ENCODE measurements around the gene STX2.
"Not testable (repeated sequence)": the region's sequence is repeated elsewhere in the genome, so short reads cannot be mapped to it uniquely, and the experiment has no call there.

Gene STX2

DNA sequence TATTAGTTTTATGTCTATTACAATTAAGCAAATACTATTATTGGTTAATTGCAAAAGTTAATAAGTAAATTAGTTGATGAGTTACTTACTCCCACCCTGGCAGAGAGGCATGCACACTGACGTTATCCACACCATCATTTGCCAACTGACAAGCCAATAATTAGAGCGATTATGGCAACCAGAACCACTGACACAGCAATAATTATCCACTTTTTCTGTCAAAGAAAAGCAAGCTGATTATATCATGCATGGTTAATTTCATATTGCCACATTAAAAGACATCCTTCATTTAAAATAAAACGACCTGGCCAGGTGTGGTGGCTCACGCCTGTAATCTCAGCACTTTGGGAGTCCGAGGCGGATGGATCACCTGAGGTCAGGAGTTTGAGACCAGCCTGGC is 43.1 kb downstream of the STX2 start:
- no peak for DNase-seq

DNA sequence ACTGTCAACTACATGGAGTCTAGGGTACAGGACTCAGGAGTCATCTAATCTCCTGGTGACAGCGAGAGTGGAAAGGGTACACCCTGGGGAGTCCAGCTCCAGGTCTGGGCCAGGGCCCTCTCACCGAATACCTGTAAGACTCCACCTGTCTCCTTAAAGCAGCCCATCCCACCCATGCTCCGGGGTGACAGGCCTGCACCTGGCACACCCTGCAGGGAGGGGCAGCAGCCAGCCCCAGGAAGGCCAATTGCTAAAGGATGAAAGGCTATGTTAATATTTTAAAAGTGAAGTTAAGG is 45.5 kb downstream of the STX2 start:
- DNase-seq, result no peak

- DNase-seq, result no peak
These were observed 46.1 kb downstream of the STX2 start for GRCh38 chr12:130792821-130793553.

DNA sequence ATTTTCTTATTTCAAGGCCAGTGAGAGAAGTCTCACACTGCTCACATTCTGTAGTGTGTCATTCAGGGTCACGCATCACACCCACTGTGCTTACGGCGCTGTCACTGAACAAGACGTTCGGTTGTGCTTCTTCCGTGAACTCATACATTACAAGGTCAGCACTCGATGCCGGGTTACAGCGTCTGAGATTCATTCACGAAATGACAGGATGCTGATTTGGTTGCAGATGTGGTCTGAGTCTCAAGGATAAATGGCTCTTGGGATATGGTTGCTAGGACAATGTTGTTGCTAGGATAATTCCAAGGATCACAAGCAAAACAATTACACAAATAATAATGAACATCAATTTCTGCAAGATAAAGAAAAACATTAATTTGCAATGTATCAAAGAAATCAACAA is 47.4 kb downstream of the STX2 start:
- no peak for DNase-seq

- DNase-seq, result no peak
These were observed 50.5 kb downstream of the STX2 start for GRCh38 chr12:130788515-130788914.

- DNase-seq, result no peak
These were observed 51.3 kb downstream of the STX2 start for GRCh38 chr12:130787445-130788410.

DNA sequence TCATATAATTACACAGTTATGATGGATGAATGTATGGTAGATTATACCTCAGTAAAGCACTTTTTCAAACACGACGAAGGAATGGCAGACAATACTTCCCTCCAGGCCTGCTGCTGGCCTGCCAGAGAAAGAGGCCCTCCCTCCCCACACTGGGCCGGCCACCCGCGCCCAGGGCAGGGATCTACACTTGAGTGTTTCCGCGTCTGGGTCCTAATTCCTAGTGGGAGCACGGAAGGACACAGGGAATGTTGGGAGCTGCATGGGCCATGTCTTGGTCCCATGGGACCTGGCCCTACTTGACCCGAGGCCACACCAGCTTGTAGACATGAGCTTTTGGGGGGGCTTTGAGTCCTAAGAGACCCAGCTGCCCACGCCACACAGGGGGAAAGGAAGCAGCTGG is 52.0 kb downstream of the STX2 start:
- DNase-seq, result no peak

DNA sequence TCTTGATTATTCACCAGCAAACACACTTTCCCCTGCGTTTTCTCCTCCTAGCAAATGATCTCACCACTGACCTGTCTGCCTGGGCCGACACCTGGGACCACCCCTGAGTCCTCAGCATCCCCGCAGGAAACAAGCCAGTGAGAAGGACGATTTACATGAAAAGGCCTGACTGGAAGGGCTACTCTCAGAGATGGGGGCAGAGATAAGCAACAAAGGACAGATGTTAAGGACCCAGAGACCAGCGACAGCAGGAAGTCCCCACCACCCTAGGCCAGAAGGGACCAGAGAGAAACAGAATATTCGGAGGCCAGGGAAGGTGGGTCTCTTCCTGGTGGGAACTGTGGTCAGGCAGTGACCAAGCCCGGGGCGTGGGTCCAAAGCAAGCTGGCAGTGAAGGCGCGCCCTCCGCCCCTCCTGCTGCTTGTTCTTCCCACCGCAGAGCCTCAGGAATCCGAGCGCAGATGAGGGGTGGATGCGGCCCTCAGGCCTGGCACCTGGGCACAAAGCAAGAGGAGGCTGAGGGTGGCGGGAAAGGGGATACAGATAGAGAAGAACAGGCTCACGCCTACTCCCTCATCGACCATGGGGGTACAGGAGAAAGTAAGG is 55.8 kb downstream of the STX2 start:
- no peak for DNase-seq

DNA sequence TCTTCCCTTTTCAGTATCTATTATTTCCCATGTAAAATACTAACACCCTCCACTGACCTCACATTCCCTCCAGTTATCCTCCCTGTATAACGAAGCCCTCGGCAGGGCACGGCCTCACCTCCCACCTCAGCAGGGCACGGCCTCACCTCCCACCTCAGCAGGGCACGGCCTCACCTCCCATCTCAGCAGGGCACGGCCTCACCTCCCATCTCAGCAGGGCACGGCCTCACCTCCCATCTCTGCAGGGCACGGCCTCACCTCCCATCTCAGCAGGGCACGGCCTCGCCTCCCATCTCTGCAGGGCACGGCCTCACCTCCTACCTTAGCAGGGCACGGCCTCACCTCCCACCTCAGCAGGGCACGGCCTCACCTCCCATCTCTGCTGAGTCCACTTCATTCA is 56.8 kb downstream of the STX2 start:
- not testable (repeated sequence) for DNase-seq

DNA sequence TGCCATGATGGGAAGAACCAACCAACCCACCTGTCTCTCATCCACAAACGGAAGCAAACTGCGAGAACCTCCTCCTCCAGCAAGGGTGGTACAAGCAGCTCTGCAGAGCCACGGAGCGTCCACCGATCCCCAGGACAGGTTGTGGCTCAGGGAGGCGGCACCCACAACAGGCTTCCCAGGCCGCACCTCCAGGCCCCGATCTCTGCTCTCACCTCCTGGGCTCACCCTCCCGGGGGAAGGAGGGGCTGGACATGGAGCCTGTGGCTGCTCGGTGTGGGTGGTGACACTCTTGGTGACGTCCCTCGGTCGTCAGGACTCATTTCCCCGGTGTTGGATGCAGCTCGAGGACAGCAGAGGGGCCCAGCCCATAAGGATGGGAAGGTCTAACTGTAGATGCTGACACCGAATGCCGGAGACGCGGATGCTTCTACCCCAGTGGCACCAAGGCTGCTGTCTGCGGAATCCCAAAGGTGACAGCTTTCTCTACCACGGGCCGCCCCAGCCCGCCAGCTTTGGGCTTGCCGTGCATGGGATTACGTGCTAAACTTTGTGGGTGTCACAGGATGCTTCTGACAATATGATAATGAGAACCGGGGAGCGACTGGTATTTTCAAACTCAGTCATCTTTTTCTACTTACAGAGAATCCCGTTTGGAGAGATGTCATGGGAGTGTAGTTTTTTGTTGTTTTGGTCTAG is 58.0 kb downstream of the STX2 start:
- no peak for DNase-seq

DNA sequence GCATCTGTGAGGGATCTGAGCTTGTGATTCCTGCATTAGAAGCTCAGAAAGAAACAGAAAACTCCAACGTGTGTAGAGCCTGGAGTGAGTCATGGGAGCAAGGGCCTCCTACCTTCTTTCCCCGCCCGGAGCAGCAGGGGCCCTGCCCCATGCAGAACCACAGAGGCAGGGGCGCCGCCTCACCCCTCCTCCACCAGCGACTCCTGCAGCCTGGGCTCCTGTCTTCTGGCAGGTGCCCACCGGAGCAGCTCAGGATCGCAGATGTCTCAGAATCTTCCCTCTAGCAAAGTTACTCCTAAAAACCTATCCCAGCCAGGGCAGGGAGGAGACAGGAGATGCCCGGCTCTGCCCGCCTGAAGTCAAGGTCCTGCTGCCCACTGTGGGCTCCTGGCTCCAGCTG is 58.7 kb downstream of the STX2 start:
- no peak for DNase-seq

- no peak for DNase-seq
These were observed 60.3 kb downstream of the STX2 start for GRCh38 chr12:130778776-130779175.

DNA sequence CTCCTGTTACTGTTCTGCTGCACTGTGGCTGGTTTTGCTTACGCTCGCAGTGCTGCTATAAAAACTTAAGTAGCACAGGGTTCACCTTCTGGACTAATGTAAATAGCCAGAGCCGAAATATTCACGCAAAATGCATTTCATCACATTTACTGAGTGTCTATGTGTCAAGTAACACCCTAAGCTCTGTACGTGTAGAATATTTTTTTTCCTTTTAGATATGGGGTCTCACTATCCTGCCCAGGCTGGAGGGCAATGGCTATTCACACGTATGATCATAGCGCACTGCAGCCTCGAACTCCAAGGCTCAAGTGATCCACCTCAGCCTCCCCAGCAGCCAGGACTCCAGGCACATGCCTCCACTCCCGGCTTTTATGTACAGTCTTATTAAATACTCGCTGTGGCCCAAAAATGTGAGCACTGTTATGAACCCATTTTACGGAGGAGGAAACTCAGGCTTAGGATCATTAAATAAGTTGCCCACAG is 62.2 kb downstream of the STX2 start:
- DNase-seq, result no peak

GRCh38 chr12:130775953-130776856 is 62.8 kb downstream of the STX2 start:
- no peak for DNase-seq

- DNase-seq, result no peak
These were observed 68.5 kb downstream of the STX2 start for GRCh38 chr12:130770413-130771028.

GRCh38 chr12:130768120-130768519 is 70.9 kb downstream of the STX2 start:
- no peak for DNase-seq

DNA sequence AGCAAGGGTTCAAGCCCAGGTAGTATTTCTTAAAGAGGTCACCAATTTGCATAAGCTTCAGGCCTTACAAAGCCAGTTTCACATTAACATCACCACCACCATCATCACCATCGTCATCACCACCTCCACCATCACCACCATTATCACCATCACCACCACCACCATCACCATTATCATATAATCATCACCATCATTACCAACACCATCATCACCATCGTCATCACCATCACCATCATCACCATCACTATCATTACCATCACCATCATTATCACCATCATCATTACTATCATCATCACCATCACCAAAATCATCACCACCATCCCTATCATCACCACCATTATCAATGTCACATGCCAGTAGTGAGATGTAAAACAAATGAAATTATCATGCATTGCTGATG is 72.6 kb downstream of the STX2 start:
- no peak for DNase-seq

DNA sequence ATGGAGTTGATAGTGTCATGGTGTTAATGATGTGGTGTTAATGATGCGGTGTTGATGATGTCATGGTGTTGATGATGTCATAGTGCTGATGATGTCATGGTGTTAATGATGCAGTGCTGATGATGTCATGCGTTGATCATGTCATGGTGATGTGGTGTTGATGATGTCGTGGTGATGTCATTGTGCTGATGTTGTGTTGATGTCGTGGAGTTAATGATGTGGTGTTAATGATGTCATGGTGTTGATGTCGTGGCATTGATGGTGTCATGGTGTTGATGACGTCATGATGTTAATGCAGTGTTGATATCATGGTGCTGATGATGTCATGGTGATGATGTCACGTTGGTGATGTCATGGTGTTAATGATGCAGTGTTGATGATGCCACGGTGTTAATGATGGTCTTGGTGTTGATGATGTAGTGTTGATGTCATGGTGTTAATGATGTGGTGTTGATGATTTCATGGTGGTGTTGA is 73.8 kb downstream of the STX2 start:
- no peak for DNase-seq

DNA sequence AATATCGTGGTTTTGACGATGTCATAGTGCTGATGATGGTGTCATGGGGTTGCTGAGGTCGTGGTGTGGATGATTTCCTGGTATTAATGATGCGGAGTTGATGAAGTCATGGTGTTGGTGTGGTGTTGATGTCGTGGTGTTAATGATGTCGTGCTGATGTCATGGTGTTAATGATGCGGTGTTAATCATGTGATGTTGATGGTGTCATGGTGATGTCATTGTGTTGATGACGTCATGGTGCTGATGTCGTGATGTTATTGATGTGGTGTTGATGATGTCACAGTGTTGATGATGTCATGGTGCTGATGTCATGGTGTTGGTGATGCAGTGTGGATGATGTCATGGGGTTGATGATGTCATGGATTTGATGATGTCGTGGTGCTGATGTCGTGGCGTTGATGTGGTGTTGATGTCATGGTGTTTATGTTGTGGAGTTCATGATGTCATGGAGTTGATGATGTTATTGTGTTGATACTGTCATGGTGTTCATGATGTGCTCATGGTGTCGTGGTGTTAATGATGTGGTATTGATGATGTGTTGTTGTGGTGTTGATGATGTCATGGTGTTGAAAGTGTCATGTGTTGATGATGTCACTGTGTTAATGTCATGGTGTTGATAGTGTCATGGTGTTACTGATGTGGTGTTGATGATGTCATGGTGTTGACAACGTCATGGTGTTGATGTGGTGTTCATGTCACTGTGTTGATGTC is 74.4 kb downstream of the STX2 start:
- no peak for DNase-seq

GRCh38 chr12:130764073-130764472 is 75.0 kb downstream of the STX2 start:
- DNase-seq, result no peak

GRCh38 chr12:130762319-130762675 is 76.8 kb downstream of the STX2 start:
- DNase-seq, result no peak
